GM19397 (cell line): ENCODE measurements around the gene FAM83G.
A peak's percentile ranks its signal among the peaks of the same experiment; 100 is the strongest.
"Not testable (repeated sequence)": the region's sequence is repeated elsewhere in the genome, so short reads cannot be mapped to it uniquely, and the experiment has no call there.

Experiments
- ATAC-seq: cut with Tn5 transposase; IDR thresholded peaks from one replicate; pipeline ENCODE4 v1.9.1; 2021; ENCODE audit warnings: mild to moderate bottlenecking, moderate library complexity; ENCODE audit not compliant: unreplicated experiment

Gene FAM83G

DNA sequence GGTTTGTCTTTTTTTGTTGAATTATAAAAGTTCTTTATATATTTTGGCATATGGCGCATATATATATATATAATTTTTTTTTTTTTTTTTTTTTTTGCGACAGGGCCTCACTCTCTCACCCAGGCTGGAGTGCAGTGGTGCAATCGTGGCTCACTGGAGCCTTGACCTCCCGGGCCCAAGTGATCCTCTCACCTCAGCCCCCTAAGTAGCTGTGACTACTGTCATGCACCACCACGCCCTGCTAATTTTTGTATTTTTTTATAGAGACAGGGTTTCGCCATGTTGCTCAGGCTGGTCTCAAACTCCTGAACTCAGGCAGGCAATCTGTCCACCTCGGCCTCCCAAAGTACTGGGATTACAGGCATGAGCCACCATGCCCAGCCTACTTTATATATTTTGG lies 82.0 kb downstream of the FAM83G start:
- not testable (repeated sequence) for ATAC-seq

DNA sequence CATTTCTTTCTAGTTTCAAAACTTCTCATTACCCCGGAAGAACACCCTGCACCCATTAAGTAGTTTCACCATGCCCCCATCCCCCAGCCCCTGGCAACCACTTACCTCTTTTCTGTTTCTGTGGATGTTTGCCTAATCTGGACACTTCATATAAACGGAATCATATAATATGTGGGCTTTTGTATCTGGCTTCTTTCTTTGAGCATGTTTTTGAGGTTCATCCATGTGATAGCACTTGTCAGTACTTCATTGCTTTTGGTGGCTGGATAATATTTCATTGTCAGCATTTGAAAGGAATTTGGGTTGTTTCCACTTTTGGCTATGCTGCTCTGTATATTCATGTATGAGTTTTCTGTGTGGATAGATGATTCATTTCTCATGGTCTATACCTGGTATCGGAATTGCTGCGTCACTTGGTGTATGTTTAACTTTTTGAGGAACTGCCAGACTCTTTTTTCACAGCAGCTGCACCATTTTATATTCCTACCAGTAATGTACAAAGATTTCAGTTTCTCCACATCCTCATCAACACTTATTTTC lies 82.6 kb downstream of the FAM83G start:
- peak; percentile 66 for ATAC-seq

DNA sequence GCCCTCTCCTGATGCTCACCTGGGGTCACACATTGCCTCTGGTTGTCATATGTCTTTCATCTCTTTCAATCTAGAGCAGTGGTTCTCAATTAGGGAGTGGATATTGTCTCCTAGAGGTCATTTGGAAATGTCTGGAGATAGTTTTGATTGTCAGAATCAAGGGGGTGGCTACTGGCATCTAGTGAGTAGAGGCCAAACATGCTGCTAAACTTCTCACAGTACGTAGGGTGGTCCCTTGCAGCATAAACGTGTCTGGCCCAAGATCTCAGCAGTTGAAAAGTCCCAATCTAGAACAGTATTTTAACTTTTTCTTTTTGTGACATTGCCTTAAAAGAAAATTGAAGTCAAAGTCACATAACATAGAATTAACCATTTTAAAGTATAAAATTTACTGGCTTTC lies 83.1 kb downstream of the FAM83G start:
- no peak for ATAC-seq

DNA sequence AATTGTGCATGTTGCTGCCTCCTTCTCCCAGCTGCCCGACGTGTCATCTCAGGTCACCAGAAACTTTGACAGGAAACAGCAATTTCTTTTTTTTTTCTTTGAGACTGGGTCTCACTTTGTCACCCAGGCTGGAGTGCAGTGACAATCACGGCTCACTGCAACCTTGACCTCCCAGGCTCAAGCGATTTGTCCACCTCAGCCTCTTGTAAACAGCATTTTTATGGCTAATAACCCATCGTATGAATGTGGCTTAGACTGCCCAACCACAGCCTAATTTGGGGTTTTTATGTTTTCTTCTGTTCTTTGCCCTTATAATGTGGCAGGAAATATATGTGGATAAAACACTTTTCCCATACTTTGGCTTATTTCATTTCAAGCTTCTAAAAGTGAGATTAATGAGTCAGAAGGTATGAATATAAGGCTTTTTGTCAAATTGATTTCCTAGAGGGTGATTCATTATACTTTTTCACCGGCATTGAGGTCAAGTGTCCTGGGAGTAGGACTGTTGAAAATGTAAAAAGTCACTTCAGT lies 83.6 kb downstream of the FAM83G start:
- ATAC-seq, result no peak

DNA sequence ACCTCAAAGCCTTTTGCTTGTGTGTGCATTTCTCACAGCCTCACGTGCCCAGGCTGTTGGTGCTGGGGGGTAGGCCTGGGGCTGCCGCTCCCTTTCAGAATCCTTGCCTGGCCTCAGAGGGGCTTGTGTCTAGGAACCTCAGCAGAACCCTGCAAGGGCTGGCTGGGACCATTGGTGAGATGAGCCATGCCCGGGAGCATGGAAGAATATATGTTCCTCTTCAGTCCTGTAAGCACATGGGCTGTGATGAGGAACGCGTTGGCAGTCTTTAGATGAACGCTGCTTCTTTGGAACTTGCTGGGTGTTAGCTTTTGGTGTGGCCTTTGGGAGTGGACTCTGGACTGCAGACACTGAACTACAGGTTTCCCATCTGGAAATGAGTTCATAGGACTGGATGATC lies 84.6 kb downstream of the FAM83G start:
- no peak for ATAC-seq
